IMR-90 (cell line): ENCODE data around the gene TLDC2. TPM values are rescaled to one million over a fixed set of nuclear protein-coding genes. Genes with fewer than 3 reads are reported as not detected.

Source experiments
- ATAC-seq: fragments of 200-7000 bp; cut with Tn5 transposase; 2 replicates; pipeline ENCODE4 v1.9.1; 2020; ENCODE audit warnings: low read depth, mild to moderate bottlenecking, moderate library complexity
- BruUV-seq: library from RNA; stranded (reverse); fragments of 400-500 nt; replicated peaks from 2 replicates; lab custom pipeline; 2021; lab: Mats Ljungman, UMichigan
- CTCF ChIA-PET: fragments of 300-600 bp; formaldehyde crosslinking; extraction: SDS; loops from one replicate; lab custom pipeline; 2021; ENCODE audit warnings: antibody characterized with exemption; lab: Yijun Ruan, JAX
- POLR2A ChIA-PET: fragments of 300-600 bp; sonication (Branson Sonifier 250); formaldehyde crosslinking; loops from one replicate; lab custom pipeline; 2022; ENCODE audit warnings: antibody characterized with exemption; ENCODE audit not compliant: unreplicated experiment; lab: Charles Lee
- DNase-seq: peaks from one replicate; pipeline ENCODE4 v3.0.0; 2013
- H2AFZ ChIP-seq: replicated peaks from 2 replicates; pipeline ENCODE3; 2013; ENCODE audit warnings: low read length, mild to moderate bottlenecking; ENCODE audit not compliant: poor library complexity
- H2AK5ac ChIP-seq: 2 replicates; pipeline ENCODE4 v1.6.1; 2013; ENCODE audit warnings: low read depth, low read length, inconsistent platforms
- H2AK9ac ChIP-seq: replicated peaks from 2 replicates; pipeline ENCODE3; 2013; ENCODE audit warnings: mild to moderate bottlenecking, low read depth, low read length, moderate library complexity; ENCODE audit not compliant: poor library complexity
- H2BK120ac ChIP-seq: 2 replicates; pipeline ENCODE4 v1.6.1; 2013; ENCODE audit warnings: low read depth, low read length, inconsistent platforms
- H2BK15ac ChIP-seq: 3 replicates; pipeline ENCODE4 v1.6.1; 2013; ENCODE audit warnings: low read depth, low read length, inconsistent platforms
- H2BK20ac ChIP-seq: 2 replicates; pipeline ENCODE4 v1.6.1; 2013; ENCODE audit warnings: low read depth, mild to moderate bottlenecking, inconsistent platforms, low read length, moderate library complexity
- H2BK5ac ChIP-seq: 2 replicates; pipeline ENCODE4 v1.6.1; 2013; ENCODE audit warnings: mild to moderate bottlenecking, low read depth, low read length, inconsistent platforms; ENCODE audit not compliant: poor library complexity, severe bottlenecking
- H3K14ac ChIP-seq: replicated peaks from 2 replicates; pipeline ENCODE4 v1.6.1; 2013; ENCODE audit warnings: low read depth, low read length, inconsistent platforms
- H3K18ac ChIP-seq: 2 replicates; pipeline ENCODE4 v1.6.1; 2013; ENCODE audit warnings: low read depth, low read length, control low read depth
- H3K23ac ChIP-seq: 2 replicates; pipeline ENCODE4 v1.6.1; 2013; ENCODE audit warnings: low read depth, low read length, inconsistent platforms
- H3K27ac ChIP-seq: 2 replicates; pipeline ENCODE4 v1.5.1; 2013; ENCODE audit warnings: mild to moderate bottlenecking, control low read depth, low read length; ENCODE audit not compliant: insufficient read depth
- H3K27me3 ChIP-seq: 2 replicates; pipeline ENCODE4 v1.6.1; 2013; ENCODE audit warnings: low read length; ENCODE audit not compliant: control insufficient read depth, insufficient read depth
- H3K36me3 ChIP-seq: 2 replicates; pipeline ENCODE4 v1.6.1; 2013; ENCODE audit warnings: low read length, mixed read lengths; ENCODE audit not compliant: control insufficient read depth, insufficient read depth
- H3K4ac ChIP-seq: 2 replicates; pipeline ENCODE4 v1.6.1; 2013; ENCODE audit warnings: low read depth, low read length, inconsistent platforms
- H3K4me1 ChIP-seq: 2 replicates; pipeline ENCODE4 v1.6.1; 2013; ENCODE audit warnings: low read length, mixed read lengths; ENCODE audit not compliant: control insufficient read depth, insufficient read depth
- H3K4me2 ChIP-seq: 2 replicates; pipeline ENCODE4 v1.6.1; 2013; ENCODE audit warnings: low read depth, mild to moderate bottlenecking, control low read depth, low read length, moderate library complexity
- H3K4me3 ChIP-seq: 2 replicates; pipeline ENCODE4 v1.5.1; 2013; ENCODE audit warnings: low read depth, mild to moderate bottlenecking, control low read depth, low read length, moderate library complexity; ENCODE audit not compliant: insufficient read depth
- H3K56ac ChIP-seq: 2 replicates; pipeline ENCODE4 v1.6.1; 2013; ENCODE audit warnings: low read length, inconsistent platforms; ENCODE audit not compliant: insufficient read depth; ENCODE audit errors: extremely low read depth
- H3K79me1 ChIP-seq, 2 experiments: 2 replicates each; pipeline ENCODE4 v1.6.1; 2013; ENCODE audit warnings: low read length in 2 of 2, inconsistent platforms in 1 of 2, low read depth in 1 of 2
- H3K9ac ChIP-seq: 2 replicates; pipeline ENCODE4 v1.6.1; 2013; ENCODE audit warnings: low read depth, low read length, control low read depth
- H3K9me1 ChIP-seq: 2 replicates; pipeline ENCODE4 v1.6.1; 2013; ENCODE audit warnings: low read length, inconsistent platforms; ENCODE audit not compliant: insufficient read depth
- H3K9me3 ChIP-seq: 2 replicates; pipeline ENCODE4 v1.6.1; 2013; ENCODE audit warnings: low read length; ENCODE audit not compliant: control insufficient read depth, insufficient read depth
- H4K20me1 ChIP-seq: 2 replicates; pipeline ENCODE4 v1.6.1; 2013; ENCODE audit warnings: low read length, inconsistent platforms; ENCODE audit not compliant: insufficient read depth
- H4K5ac ChIP-seq: 2 replicates; pipeline ENCODE4 v1.6.1; 2013; ENCODE audit warnings: mild to moderate bottlenecking, low read depth, low read length, control low read depth
- H4K8ac ChIP-seq, 2 experiments: 2 replicates each; pipeline ENCODE4 v1.6.1; 2013; ENCODE audit warnings: low read depth in 2 of 2, low read length in 2 of 2, control low read depth in 1 of 2, inconsistent platforms in 1 of 2
- H4K91ac ChIP-seq: 2 replicates; pipeline ENCODE4 v1.6.1; 2013; ENCODE audit warnings: low read depth, low read length, inconsistent platforms; ENCODE audit not compliant: insufficient read depth
- BHLHE40 ChIP-seq: fragments of 150-350 bp; IDR thresholded peaks from 2 replicates; pipeline ENCODE4 v1.6.1; 2016; ENCODE audit warnings: mild to moderate bottlenecking, low read depth, low read length
- CEBPB ChIP-seq: IDR thresholded peaks from 2 replicates; pipeline ENCODE4 v1.6.1; 2012; ENCODE audit warnings: low read depth, low read length, improper control_type of control experiment
- CHD1 ChIP-seq: IDR thresholded peaks from 2 replicates; pipeline ENCODE4 v1.6.1; 2012; ENCODE audit warnings: low read depth, low read length, improper control_type of control experiment
- CTCF ChIP-seq: conservative IDR thresholded peaks from 2 replicates; pipeline ENCODE4 v1.5.1; 2012; ENCODE audit warnings: mild to moderate bottlenecking, low read depth, low read length, improper control_type of control experiment
- ELK1 ChIP-seq: fragments of 150-350 bp; IDR thresholded peaks from 2 replicates; pipeline ENCODE4 v1.6.1; 2016; ENCODE audit warnings: low read depth, mild to moderate bottlenecking, low read length, moderate library complexity, borderline replicate concordance
- MAFK ChIP-seq: IDR thresholded peaks from 2 replicates; pipeline ENCODE4 v1.6.1; 2012; ENCODE audit warnings: low read depth, low read length, improper control_type of control experiment
- MXI1 ChIP-seq: IDR thresholded peaks from 2 replicates; pipeline ENCODE4 v1.6.1; 2012; ENCODE audit warnings: low read depth, mild to moderate bottlenecking, low read length, moderate library complexity, borderline replicate concordance
- RCOR1 ChIP-seq: IDR thresholded peaks from 2 replicates; pipeline ENCODE4 v1.6.1; 2012; ENCODE audit warnings: mild to moderate bottlenecking, low read length, improper control_type of control experiment; ENCODE audit not compliant: insufficient replicate concordance
- RFX5 ChIP-seq: IDR thresholded peaks from 2 replicates; pipeline ENCODE4 v1.8.0; 2012; ENCODE audit warnings: low read depth, mild to moderate bottlenecking, low read length, moderate library complexity
- WGBS, 2 experiments: methylation state at CpG; one replicate each; pipeline versions ENCODE4 v1.1.5 to v1.1.7; 2013; ENCODE audit warnings: missing lambda C conversion rate in 2 of 2; ENCODE audit not compliant: insufficient read length in 1 of 2; ENCODE audit errors: extremely low coverage in 2 of 2; 5-methylcytosine and 5-hydroxymethylcytosine counted together
- dilution Hi-C: fragments of 300-500 bp; cut with HindIII; formaldehyde crosslinking; loops from one replicate; pipeline ENCODE4 v1.14.3; 2018; ENCODE audit warnings: low sequenced_read_pairs; ENCODE audit not compliant: unreplicated experiment
- in situ Hi-C: fragments of 300-500 bp; cut with MboI; formaldehyde crosslinking; loops from 3 replicates; pipeline ENCODE4 v1.14.3; 2019; ENCODE audit warnings: low sequenced_read_pairs, inconsistent platforms, mixed read lengths
- intact Hi-C: fragments of 100-400 bp; cut with micrococcal nuclease; formaldehyde crosslinking; loops from 2 replicates; pipeline ENCODE4 v1.10.0; 2022
- polyA plus RNA-seq, 3 experiments: library from polyadenylated mRNA; depleted of rRNA; stranded (reverse); fragments of >200 nt; gene quantifications; 2 replicates each; pipeline ENCODE4 v1.2.3, GENCODE V29; 2012; ENCODE audit warnings: low replicate concordance in 1 of 3
- total RNA-seq: library from RNA; depleted of rRNA; stranded (reverse); fragments of >200 nt; gene quantifications from 2 replicates; pipeline ENCODE4 v1.2.3, GENCODE V29; 2012

TLDC2 gene
- total and polyA plus RNA-seq, 2 of the 4 experiments (the other 2 are of a cell fraction) = 0.18 to 0.19 TPM

GRCh38 chr20:36845288-36845971 lies 30.5 kb upstream of the TLDC2 start:
- H3K27ac ChIP-seq = peak overlapping the region; percentile 45
- no peak overlapping the region; the same call in 1 of the 2 replicates for H4K91ac ChIP-seq
- DNase-seq (no peak), ATAC-seq (no peak)
- H3K14ac ChIP-seq = peak overlapping the region; percentile 37; the same call in 1 of the 2 replicates
- H3K18ac ChIP-seq = no peak overlapping the region
- H3K9me3 ChIP-seq = no peaks in the 10 kb centered on the region
- WGBS, 2 experiments = no CpG with 5 or more reads among the region's 10 CpGs
- CTCF ChIA-PET = no interaction called here
- peaks cover 16% of the 10 kb centered on the region; the same call in 1 of the 2 replicates for H4K20me1 ChIP-seq
- intact Hi-C loops = no loop called here
- H3K4me2 ChIP-seq = no peak overlapping the region
- dilution Hi-C loops = no loop called here
- H3K9me1 ChIP-seq = peaks cover 23% of the 10 kb centered on the region
- peak overlapping the region; percentile 20; the same call in 1 of the 2 replicates for H2BK120ac ChIP-seq
- no peak overlapping the region for H2BK20ac ChIP-seq
- peak overlapping the region; percentile 78 for H2BK5ac ChIP-seq
- H3K36me3 ChIP-seq = 0 out of 2 replicates have a peak, but pooled peaks cover 2% of the 10 kb centered on the region
- peak overlapping the region; percentile 31; the same call in 1 of the 2 replicates for H3K23ac ChIP-seq
- no peak overlapping the region for H2AFZ ChIP-seq
- no peak overlapping the region for H2BK15ac ChIP-seq
- H3K56ac ChIP-seq = no peak overlapping the region; the same call in 1 of the 2 replicates
- H3K4ac ChIP-seq = peak overlapping the region; percentile 56
- peak overlapping the region; percentile 33 for H2AK9ac ChIP-seq
- no peaks in the 10 kb centered on the region for H3K27me3 ChIP-seq
- H3K4me1 ChIP-seq = peaks cover 36% of the 10 kb centered on the region
- peak overlapping the region; percentile 61; the same call in 1 of the 2 replicates for H2AK5ac ChIP-seq
- peak overlapping the region in 1 of 2 experiments; percentile 35; a peak in 2 of 4 replicates for H4K8ac ChIP-seq
- no TSS peak for BruUV-seq
- H3K9ac ChIP-seq = no peak overlapping the region; the same call in 1 of the 2 replicates
- H3K79me1 ChIP-seq = peaks cover 24 to 84% of the 10 kb centered on the region in 2 experiments
- TF ChIP-seq MAFK (no peak), CTCF (no peak), ELK1 (no peak), MXI1 (no peak), RFX5 (no peak), RCOR1 (no peak), CEBPB (no peak), CHD1 (no peak), BHLHE40 (no peak)
- H3K4me3 ChIP-seq = no peak overlapping the region
- in situ Hi-C loops = no loop called here
- H4K5ac ChIP-seq = no peak overlapping the region
- POLR2A ChIA-PET = interaction anchor here (0.6 kb wide), 1 partner anchor 99 kb away, joined by 4 read pairs; the partner anchor contains the start of gene NDRG3
